ENCODE results near the gene RCE1.

Gene RCE1

DNA sequence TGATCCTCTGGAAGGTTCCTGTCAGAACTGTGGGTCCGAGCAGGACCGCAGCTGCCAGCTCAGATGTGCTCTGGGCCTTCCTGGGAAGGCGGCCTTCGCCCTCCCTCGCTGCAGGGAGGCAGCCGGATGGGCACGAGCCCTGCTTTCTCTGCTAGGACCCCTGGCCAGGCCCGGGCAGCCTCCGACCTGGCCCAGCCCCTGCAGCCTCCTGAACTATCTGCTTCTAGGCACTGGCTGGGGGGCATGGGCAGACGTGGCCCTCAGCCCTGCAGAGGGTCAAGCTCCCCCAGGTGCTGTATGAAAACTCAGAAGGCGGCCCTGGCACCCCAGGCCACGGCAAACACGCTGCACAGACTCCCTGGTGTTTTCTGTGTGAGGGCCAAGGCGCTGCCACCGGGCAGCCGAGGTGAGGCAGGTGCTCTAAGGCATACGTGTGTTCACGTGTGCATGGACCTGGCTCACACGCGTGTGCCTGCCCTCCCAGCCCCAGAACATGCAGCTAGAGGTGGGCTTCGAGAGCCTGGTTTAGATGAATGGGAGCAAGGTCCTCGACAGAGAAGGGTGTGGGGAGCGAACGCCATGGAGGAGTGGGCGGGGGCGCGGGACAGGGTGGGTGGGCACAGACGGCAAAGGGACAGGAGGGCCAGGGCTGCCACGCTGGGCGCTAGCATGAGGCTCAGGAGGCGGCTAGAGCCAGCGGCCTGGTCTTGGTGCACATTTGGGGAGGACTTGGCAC lies 18.0 kb downstream of the RCE1 start:
- no peak overlapping the region for H3K27ac ChIP-seq
- no peaks in the 10 kb centered on the region for H3K27me3 ChIP-seq (ENCODE audit: insufficient read depth, low read depth, severe bottlenecking)
- no peak for TF ChIP-seq CTCF (IDR thresholded peaks at IDR 0.05; ENCODE audit: low read depth, low read length)

GRCh38 chr11:66861774-66862558 lies 18.7 kb downstream of the RCE1 start:
- no peaks in the 10 kb centered on the region for H3K27me3 ChIP-seq (ENCODE audit: insufficient read depth, low read depth, severe bottlenecking)
- no peaks in the 10 kb centered on the region for H3K9me3 ChIP-seq (ENCODE audit: severe bottlenecking)
- H3K4me3 ChIP-seq (ENCODE audit: low read depth, low read length), result no peak overlapping the region
- TF ChIP-seq CTCF (IDR thresholded peaks at IDR 0.05; ENCODE audit: low read depth, low read length), result no peak
- no peak for DNase-seq
- peaks cover 8% of the 10 kb centered on the region for H3K36me3 ChIP-seq
- no peak overlapping the region for H3K27ac ChIP-seq

More for the DNA sequence above, 18.0 kb downstream of the RCE1 start:
- H3K36me3 ChIP-seq, result peaks cover 8% of the 10 kb centered on the region
- no peak overlapping the region for H3K4me3 ChIP-seq (ENCODE audit: low read depth, low read length)
- H3K9me3 ChIP-seq (ENCODE audit: severe bottlenecking), result no peaks in the 10 kb centered on the region
- no peak for DNase-seq

DNA sequence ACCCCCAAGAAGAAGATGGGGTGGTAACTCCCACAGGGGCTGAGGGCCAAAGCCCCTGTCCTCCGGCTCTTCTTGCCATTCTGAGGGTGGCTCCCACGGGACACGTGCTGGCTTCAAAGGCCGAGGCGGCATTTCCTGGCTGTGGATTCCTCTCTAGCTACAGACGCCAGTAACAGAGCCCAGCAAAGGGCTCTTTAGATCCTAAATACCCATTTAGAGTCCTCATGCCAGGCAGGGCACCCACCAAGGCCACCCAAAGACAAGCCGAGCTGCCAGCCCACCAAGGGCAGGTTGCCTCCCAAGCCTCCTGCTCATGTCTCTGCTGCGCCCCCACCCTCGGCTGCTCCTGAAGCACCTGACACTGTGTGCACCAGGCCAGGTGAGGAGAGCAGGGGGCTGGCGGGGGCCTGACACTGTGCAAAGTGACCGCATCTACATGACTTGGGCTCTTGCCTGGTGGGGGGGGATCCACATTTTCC lies 19.4 kb downstream of the RCE1 start:
- no peak overlapping the region for H3K27ac ChIP-seq
- no peak for DNase-seq
- no peak overlapping the region for H3K4me3 ChIP-seq (ENCODE audit: low read depth, low read length)
- no peaks in the 10 kb centered on the region for H3K9me3 ChIP-seq (ENCODE audit: severe bottlenecking)
- no peak for TF ChIP-seq CTCF (IDR thresholded peaks at IDR 0.05; ENCODE audit: low read depth, low read length)
- peaks cover 8% of the 10 kb centered on the region for H3K36me3 ChIP-seq
- no peaks in the 10 kb centered on the region for H3K27me3 ChIP-seq (ENCODE audit: insufficient read depth, low read depth, severe bottlenecking)

GRCh38 chr11:66863428-66864125 lies 20.3 kb downstream of the RCE1 start:
- no peak for DNase-seq
- Histone ChIP-seq H3K36me3 (peaks cover 5% of the 10 kb centered on the region), H3K4me3 (ENCODE audit: low read depth, low read length) (no peak overlapping the region), H3K27me3 (ENCODE audit: insufficient read depth, low read depth, severe bottlenecking) (no peaks in the 10 kb centered on the region), H3K27ac (no peak overlapping the region), H3K9me3 (ENCODE audit: severe bottlenecking) (no peaks in the 10 kb centered on the region)
- TF ChIP-seq CTCF (IDR thresholded peaks at IDR 0.05; ENCODE audit: low read depth, low read length), result no peak

DNA sequence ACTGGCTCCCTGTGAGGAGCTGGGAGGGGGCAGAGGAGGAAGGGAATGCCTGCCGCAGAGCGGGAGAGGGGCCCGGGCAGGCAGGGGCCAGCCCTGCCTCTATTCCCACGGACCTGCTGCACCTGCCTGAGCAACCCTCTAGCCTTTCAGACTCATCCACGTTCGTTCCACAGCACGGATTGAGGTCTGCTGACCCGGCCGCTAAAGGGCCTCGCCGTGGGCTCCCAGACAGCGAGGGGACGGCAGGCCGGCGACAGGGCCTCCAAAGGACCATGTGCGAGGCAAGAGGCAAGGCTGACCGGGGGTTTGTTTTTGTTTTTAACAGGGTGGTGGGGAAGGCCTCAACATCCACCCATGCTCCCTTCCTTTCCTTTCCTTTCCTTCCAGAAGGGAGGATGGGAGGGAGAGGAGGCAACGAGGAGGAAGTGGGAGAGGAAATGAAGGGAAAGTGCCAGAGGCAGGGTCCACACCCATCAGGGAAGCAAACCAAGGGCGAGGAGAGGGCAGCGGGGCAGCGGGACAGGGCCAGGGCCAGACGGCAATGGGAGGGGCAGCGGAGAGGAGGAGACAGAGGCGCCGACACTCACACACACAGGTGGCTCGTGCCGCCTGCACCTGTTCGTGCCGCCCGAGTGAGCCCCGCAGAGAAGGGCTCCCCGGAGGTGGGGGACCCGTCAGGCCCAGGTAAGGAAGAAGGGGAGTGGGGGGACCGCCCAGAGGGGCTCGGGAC lies 21.1 kb downstream of the RCE1 start:
- TF ChIP-seq CTCF (IDR thresholded peaks at IDR 0.05; ENCODE audit: low read depth, low read length), result no peak
- Histone ChIP-seq H3K4me3 (ENCODE audit: low read depth, low read length) (no peak overlapping the region), H3K36me3 (peaks cover 4% of the 10 kb centered on the region), H3K27me3 (ENCODE audit: insufficient read depth, low read depth, severe bottlenecking) (no peaks in the 10 kb centered on the region), H3K9me3 (ENCODE audit: severe bottlenecking) (no peaks in the 10 kb centered on the region), H3K27ac (no peak overlapping the region)
- no peak for DNase-seq
